ENCODE results near the gene UROC1. TPM values are rescaled to one million over a fixed set of nuclear protein-coding genes. Genes with fewer than 3 reads are reported as not detected.

The UROC1 gene
- total and polyA plus RNA-seq, 2 of the 13 experiments (the other 11 are each of a cell fraction or from before 2014, with no cell fraction given), result 0.71 to 1.3 TPM

DNA sequence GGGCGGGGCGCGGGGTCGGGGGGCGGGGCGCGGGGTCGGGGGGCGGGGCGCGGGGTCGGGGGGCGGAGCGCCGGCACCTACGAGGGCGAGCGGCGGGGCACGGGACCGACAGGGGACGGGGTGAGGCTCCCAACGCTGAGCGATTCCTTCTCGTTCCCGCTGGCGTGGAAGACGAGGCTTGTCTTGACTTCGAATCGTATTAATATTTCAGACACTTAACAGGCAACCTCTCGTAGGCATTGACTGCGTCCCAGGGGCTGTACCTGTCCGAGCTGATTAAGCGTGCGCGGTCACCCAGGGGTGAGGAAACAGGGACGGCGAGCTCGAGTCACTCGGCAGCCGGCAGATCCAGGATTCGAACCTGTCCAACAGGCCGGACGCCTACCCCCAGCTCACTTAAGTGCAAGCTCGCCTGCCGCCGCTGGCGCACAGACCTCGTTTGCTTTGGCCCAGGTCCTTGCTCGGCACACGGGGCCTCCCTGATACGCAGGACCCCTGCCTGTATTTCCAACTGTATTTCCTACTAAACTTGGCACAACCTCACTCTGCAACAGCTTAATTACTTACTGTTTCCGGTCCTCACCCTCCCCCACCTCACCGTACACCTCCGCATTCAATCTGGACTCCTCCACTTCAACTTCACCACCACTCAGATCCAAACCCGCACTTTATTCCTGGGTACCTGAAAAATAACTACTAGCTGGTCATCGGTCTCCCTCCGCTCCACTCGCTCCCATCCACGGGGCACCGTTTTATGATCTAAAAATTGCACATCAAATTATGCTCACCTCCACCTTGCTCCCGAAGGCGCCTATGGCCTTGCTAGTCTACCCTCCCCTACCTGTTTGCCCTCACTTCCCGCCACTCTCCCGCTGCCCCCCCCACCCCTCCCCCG is 41.2 kb downstream of the UROC1 start (continued):
- TF ChIP-seq, protein P1, sequence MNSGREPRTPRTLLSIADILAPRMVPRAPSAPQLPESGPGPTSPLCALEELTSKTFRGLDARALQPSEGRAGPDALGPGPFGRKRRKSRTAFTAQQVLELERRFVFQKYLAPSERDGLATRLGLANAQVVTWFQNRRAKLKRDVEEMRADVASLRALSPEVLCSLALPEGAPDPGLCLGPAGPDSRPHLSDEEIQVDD (CRISPR knock-in tag; IDR thresholded peaks at IDR 0.05; ENCODE audit: borderline replicate concordance), result no peak
- TF ChIP-seq, protein P2, sequence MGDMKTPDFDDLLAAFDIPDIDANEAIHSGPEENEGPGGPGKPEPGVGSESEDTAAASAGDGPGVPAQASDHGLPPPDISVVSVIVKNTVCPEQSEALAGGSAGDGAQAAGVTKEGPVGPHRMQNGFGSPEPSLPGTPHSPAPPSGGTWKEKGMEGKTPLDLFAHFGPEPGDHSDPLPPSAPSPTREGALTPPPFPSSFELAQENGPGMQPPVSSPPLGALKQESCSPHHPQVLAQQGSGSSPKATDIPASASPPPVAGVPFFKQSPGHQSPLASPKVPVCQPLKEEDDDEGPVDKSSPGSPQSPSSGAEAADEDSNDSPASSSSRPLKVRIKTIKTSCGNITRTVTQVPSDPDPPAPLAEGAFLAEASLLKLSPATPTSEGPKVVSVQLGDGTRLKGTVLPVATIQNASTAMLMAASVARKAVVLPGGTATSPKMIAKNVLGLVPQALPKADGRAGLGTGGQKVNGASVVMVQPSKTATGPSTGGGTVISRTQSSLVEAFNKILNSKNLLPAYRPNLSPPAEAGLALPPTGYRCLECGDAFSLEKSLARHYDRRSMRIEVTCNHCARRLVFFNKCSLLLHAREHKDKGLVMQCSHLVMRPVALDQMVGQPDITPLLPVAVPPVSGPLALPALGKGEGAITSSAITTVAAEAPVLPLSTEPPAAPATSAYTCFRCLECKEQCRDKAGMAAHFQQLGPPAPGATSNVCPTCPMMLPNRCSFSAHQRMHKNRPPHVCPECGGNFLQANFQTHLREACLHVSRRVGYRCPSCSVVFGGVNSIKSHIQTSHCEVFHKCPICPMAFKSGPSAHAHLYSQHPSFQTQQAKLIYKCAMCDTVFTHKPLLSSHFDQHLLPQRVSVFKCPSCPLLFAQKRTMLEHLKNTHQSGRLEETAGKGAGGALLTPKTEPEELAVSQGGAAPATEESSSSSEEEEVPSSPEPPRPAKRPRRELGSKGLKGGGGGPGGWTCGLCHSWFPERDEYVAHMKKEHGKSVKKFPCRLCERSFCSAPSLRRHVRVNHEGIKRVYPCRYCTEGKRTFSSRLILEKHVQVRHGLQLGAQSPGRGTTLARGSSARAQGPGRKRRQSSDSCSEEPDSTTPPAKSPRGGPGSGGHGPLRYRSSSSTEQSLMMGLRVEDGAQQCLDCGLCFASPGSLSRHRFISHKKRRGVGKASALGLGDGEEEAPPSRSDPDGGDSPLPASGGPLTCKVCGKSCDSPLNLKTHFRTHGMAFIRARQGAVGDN (CRISPR knock-in tag; IDR thresholded peaks at IDR 0.05), result peak; percentile 79
- TF ChIP-seq ELF1 (CRISPR knock-in tag; IDR thresholded peaks at IDR 0.05), result no peak
- TF ChIP-seq ZNF33B (CRISPR knock-in tag; IDR thresholded peaks at IDR 0.05), result no peak
- TF ChIP-seq SP5 (CRISPR knock-in tag; IDR thresholded peaks at IDR 0.05; ENCODE audit: borderline replicate concordance, low read depth), result peak; percentile 6; the same call in 1 of the 2 replicates
- TF ChIP-seq, protein P3, sequence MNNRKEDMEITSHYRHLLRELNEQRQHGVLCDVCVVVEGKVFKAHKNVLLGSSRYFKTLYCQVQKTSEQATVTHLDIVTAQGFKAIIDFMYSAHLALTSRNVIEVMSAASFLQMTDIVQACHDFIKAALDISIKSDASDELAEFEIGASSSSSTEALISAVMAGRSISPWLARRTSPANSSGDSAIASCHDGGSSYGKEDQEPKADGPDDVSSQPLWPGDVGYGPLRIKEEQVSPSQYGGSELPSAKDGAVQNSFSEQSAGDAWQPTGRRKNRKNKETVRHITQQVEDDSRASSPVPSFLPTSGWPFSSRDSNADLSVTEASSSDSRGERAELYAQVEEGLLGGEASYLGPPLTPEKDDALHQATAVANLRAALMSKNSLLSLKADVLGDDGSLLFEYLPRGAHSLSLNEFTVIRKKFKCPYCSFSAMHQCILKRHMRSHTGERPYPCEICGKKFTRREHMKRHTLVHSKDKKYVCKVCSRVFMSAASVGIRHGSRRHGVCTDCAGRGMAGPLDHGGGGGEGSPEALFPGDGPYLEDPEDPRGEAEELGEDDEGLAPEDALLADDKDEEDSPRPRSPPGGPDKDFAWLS (CRISPR knock-in tag; IDR thresholded peaks at IDR 0.05; ENCODE audit: borderline replicate concordance), result no peak
- TF ChIP-seq ZBTB38 (CRISPR knock-in tag; IDR thresholded peaks at IDR 0.05), result peak; percentile 59; the same call in 1 of the 2 replicates
- no peak for TF ChIP-seq ZNF530 (CRISPR knock-in tag; IDR thresholded peaks at IDR 0.05; ENCODE audit: low read depth)
- TF ChIP-seq GABPA (IDR thresholded peaks at IDR 0.05; ENCODE audit: low read depth, low read length), result no peak
- TF ChIP-seq GABPA (CRISPR knock-in tag; IDR thresholded peaks at IDR 0.05; ENCODE audit: low read depth), result no peak
- TF ChIP-seq ZNF34 (CRISPR knock-in tag; IDR thresholded peaks at IDR 0.05; ENCODE audit: borderline replicate concordance), result no peak
- peak; percentile 13; the same call in 1 of the 2 replicates for TF ChIP-seq BRD4 (CRISPR knock-in tag; IDR thresholded peaks at IDR 0.05)
- TF ChIP-seq ZNF800 (CRISPR knock-in tag; IDR thresholded peaks at IDR 0.05), result 0 out of 2 replicates have a peak, but pooled peaks have one; percentile 33
- TF ChIP-seq PHF8 (CRISPR knock-in tag; IDR thresholded peaks at IDR 0.05), result peak; percentile 56; the same call in 1 of the 2 replicates
- TF ChIP-seq ZNF382 (CRISPR knock-in tag; IDR thresholded peaks at IDR 0.05; ENCODE audit: borderline replicate concordance), result no peak
- no peak for TF ChIP-seq ZSCAN22 (CRISPR knock-in tag; IDR thresholded peaks at IDR 0.05)
- TF ChIP-seq ZSCAN25 (CRISPR knock-in tag; IDR thresholded peaks at IDR 0.05), result peak; percentile 91
- peak; percentile 30; the same call in 1 of the 2 replicates for TF ChIP-seq ZNF788 (CRISPR knock-in tag; IDR thresholded peaks at IDR 0.05; ENCODE audit: borderline replicate concordance)
- TF ChIP-seq, protein P4, sequence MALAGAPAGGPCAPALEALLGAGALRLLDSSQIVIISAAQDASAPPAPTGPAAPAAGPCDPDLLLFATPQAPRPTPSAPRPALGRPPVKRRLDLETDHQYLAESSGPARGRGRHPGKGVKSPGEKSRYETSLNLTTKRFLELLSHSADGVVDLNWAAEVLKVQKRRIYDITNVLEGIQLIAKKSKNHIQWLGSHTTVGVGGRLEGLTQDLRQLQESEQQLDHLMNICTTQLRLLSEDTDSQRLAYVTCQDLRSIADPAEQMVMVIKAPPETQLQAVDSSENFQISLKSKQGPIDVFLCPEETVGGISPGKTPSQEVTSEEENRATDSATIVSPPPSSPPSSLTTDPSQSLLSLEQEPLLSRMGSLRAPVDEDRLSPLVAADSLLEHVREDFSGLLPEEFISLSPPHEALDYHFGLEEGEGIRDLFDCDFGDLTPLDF (CRISPR knock-in tag; IDR thresholded peaks at IDR 0.05), result no peak
- no peak for TF ChIP-seq GATAD1 (CRISPR knock-in tag; IDR thresholded peaks at IDR 0.05)
